Panc1 (cell line): ENCODE data around the gene CCDC187.

ENCODE experiments used
- CTCF ChIP-seq: fragments of 450-650 bp; IDR thresholded peaks from 2 replicates; pipeline ENCODE4 v1.5.1; 2017; ENCODE audit warnings: mild to moderate bottlenecking
- TCF7L2 ChIP-seq: IDR thresholded peaks from 2 replicates; pipeline ENCODE4 v1.6.1; 2011; ENCODE audit warnings: mild to moderate bottlenecking, low read depth, low read length, inconsistent platforms
- TF ChIP-seq, protein P1 (sequence below), 2 experiments: IDR thresholded peaks; 2 replicates each; pipeline ENCODE4 v1.6.1; 2011 to 2012; ENCODE audit warnings: low read depth in 2 of 2, control low read depth in 1 of 2, low read length in 1 of 2, mild to moderate bottlenecking in 1 of 2, moderate library complexity in 1 of 2; ENCODE audit not compliant: insufficient read depth in 1 of 2

DNA sequence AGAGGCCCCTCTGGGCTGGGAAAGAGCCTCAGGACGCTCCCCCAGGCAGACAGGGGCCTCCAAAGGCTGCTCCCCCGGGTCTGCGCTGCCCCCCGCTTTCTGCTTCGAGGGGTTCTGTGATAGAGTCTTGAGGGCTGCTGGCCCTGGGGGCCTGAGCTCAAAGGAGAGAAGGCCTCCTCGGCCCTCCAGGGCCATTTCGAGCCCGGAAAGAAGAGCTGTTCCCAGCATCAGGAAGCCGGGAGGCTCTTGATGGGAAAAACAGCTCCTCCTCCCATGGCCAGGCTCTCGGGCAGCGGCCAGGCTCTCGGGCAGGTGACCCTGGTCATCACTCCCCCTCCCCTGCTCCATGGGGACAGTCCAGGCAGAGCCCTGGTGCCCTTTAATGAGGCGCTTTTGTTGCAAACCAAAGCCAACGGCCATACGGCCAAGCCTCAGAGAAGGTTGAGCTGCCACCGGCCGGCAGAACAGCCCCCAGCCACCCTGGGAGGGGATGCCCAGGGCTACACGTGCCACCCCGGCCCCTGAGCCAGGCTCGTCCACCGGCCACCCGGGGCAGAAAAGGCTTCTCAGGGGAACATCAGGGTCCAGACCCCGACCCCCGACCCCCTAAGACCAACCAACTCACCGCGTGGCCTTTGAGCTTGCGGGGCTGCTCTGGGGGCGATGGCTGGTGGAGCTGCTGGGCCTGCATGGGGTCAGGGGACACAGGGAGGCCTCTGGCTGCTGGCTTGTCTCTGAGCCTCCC is 42.0 kb downstream of the CCDC187 start:
- TF ChIP-seq CTCF, result no peak
- TF ChIP-seq TCF7L2, result no peak
- TF ChIP-seq, protein P1, sequence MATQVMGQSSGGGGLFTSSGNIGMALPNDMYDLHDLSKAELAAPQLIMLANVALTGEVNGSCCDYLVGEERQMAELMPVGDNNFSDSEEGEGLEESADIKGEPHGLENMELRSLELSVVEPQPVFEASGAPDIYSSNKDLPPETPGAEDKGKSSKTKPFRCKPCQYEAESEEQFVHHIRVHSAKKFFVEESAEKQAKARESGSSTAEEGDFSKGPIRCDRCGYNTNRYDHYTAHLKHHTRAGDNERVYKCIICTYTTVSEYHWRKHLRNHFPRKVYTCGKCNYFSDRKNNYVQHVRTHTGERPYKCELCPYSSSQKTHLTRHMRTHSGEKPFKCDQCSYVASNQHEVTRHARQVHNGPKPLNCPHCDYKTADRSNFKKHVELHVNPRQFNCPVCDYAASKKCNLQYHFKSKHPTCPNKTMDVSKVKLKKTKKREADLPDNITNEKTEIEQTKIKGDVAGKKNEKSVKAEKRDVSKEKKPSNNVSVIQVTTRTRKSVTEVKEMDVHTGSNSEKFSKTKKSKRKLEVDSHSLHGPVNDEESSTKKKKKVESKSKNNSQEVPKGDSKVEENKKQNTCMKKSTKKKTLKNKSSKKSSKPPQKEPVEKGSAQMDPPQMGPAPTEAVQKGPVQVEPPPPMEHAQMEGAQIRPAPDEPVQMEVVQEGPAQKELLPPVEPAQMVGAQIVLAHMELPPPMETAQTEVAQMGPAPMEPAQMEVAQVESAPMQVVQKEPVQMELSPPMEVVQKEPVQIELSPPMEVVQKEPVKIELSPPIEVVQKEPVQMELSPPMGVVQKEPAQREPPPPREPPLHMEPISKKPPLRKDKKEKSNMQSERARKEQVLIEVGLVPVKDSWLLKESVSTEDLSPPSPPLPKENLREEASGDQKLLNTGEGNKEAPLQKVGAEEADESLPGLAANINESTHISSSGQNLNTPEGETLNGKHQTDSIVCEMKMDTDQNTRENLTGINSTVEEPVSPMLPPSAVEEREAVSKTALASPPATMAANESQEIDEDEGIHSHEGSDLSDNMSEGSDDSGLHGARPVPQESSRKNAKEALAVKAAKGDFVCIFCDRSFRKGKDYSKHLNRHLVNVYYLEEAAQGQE (IDR thresholded peaks at IDR 0.05; ENCODE audit: insufficient read depth in 1 of 2, low read depth in 2 of 2, low read length in 1 of 2), result no peak
